ENCODE results near the gene AOPEP.

AOPEP gene

GRCh38 chr9:95026148-95026524, 299.6 kb downstream of the AOPEP start:
- ChIA-PET CTCF (interaction anchor here (0.9 to 1.1 kb wide), 3 partner anchors 18 to 160 kb away, joined by 3 read pairs; no protein-coding TSS in a partner anchor), POLR2A (ENCODE audit: low non-redundant PET) (no interaction called here)
- DNase-seq (ENCODE audit: low spot score) = no peak
- H3K27ac ChIP-seq = no peak overlapping the region
- no peak for TF ChIP-seq CTCF (conservative IDR thresholded peaks at IDR 0.05; ENCODE audit: low read depth)

GRCh38 chr9:95027914-95028852, 301.7 kb downstream of the AOPEP start:
- TF ChIP-seq CTCF (conservative IDR thresholded peaks at IDR 0.05; ENCODE audit: low read depth) = no peak
- H3K27ac ChIP-seq = peak overlapping the region; percentile 45
- no peak for DNase-seq (ENCODE audit: low spot score)
- POLR2A ChIA-PET (ENCODE audit: low non-redundant PET) = no interaction called here
- CTCF ChIA-PET = interaction anchor here (0.8 kb wide), 1 partner anchor 79 kb away, joined by 4 read pairs; no protein-coding TSS in a partner anchor

GRCh38 chr9:95028853-95029219, 302.3 kb downstream of the AOPEP start:
- CTCF ChIA-PET = no interaction called here

GRCh38 chr9:95029288-95029687, 302.8 kb downstream of the AOPEP start:
- H3K27ac ChIP-seq = peak overlapping the region; percentile 45
- ChIA-PET CTCF (no interaction called here), POLR2A (ENCODE audit: low non-redundant PET) (no interaction called here)
- no peak for DNase-seq (ENCODE audit: low spot score)
- TF ChIP-seq CTCF (conservative IDR thresholded peaks at IDR 0.05; ENCODE audit: low read depth) = no peak

More at GRCh38 chr9:95028853-95029219, 302.3 kb downstream of the AOPEP start:
- no peak for TF ChIP-seq CTCF (conservative IDR thresholded peaks at IDR 0.05; ENCODE audit: low read depth)
- H3K27ac ChIP-seq = peak overlapping the region; percentile 45
- POLR2A ChIA-PET (ENCODE audit: low non-redundant PET) = no interaction called here
- DNase-seq (ENCODE audit: low spot score) = no peak

GRCh38 chr9:95029720-95030119, 303.2 kb downstream of the AOPEP start:
- no peak for TF ChIP-seq CTCF (conservative IDR thresholded peaks at IDR 0.05; ENCODE audit: low read depth)
- H3K27ac ChIP-seq = peak overlapping the region; percentile 45; the same call in 1 of the 2 replicates
- ChIA-PET POLR2A (ENCODE audit: low non-redundant PET) (no interaction called here), CTCF (no interaction called here)
- DNase-seq (ENCODE audit: low spot score) = no peak

GRCh38 chr9:95030344-95030743, 303.8 kb downstream of the AOPEP start:
- ChIA-PET CTCF (no interaction called here), POLR2A (ENCODE audit: low non-redundant PET) (no interaction called here)
- DNase-seq (ENCODE audit: low spot score) = no peak
- TF ChIP-seq CTCF (conservative IDR thresholded peaks at IDR 0.05; ENCODE audit: low read depth) = no peak
- no peak overlapping the region for H3K27ac ChIP-seq
